ENCODE data around the gene USP34. TPM values are rescaled to one million over a fixed set of nuclear protein-coding genes. Genes with fewer than 3 reads are reported as not detected.

The USP34 gene
- total and polyA plus RNA-seq, 2 donors (not counting 1 experiment from before 2014, with no cell fraction given) = 52.4 to 129 TPM

DNA sequence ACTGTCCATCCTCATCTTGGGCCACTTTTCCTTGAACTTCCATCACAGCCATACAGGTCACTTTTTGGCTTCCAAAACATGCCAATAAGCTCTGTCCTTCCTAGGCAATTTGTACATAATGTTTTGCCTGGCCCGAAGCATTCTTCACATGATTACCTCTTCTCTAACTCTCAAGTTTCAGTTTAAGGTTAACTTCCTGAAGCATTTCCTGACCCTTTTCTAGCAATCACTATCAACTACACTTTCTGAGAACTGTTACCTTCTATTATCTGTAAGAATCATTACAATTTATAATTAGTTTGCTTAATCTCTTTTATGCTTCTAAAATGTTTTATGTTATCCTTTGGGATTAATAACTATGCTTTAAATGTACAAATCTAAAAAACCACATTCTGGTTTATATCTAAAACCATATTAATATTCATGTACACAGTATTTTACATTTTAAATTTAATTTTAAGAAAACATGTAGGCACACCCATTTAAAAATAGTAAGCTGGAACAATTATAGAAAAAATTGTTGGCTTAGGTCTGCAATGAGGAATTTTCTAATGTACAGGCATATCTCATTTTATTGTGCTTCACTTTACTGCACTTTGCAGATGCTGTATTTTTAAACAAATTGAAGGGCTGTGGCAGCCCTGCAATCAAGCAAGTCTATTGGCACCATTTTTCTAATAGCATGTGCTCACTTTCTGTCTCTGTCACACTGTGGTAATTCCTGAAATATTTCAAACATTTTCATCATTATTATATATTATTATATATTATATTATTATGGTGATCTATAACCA lies 232.5 kb downstream of the USP34 start:
- no peak overlapping the region for H2AFZ ChIP-seq (ENCODE audit: low read length)
- no peak overlapping the region for H3K4me3 ChIP-seq (replicated peaks in 1 of 4; ENCODE audit: control extremely low read depth in 1 of 4, insufficient read depth in 1 of 4, low read depth in 3 of 4, low read length in 4 of 4)
- no peaks in the 10 kb centered on the region for H3K9me3 ChIP-seq (ENCODE audit: control insufficient read depth, insufficient read depth, low read depth, low read length)
- DNase-seq (ENCODE audit: low read depth in 2 of 2) = no peak
- H3K4me1 ChIP-seq (ENCODE audit: control insufficient read depth, extremely low read depth, insufficient read depth, low read length) = no peaks in the 10 kb centered on the region
- H3K9ac ChIP-seq (ENCODE audit: insufficient read depth, low read length) = no peak overlapping the region
- H3K27me3 ChIP-seq (ENCODE audit: control insufficient read depth, insufficient read depth, low read length) = no peaks in the 10 kb centered on the region
- peaks cover 1% of the 10 kb centered on the region for H3K36me3 ChIP-seq (ENCODE audit: control insufficient read depth, insufficient read depth, low read length)
- no peaks in the 10 kb centered on the region for H4K20me1 ChIP-seq (ENCODE audit: control insufficient read depth, extremely low read depth, insufficient read depth, low read length)
- no peak overlapping the region for H3K4me2 ChIP-seq (ENCODE audit: extremely low read depth, insufficient read depth, low read length)
- TF ChIP-seq EZH2 (IDR thresholded peaks at IDR 0.05; ENCODE audit: low read length, missing control alignments) = no peak
- H3K27ac ChIP-seq (ENCODE audit: insufficient read depth, low read length) = no peak overlapping the region
- H3K79me2 ChIP-seq (ENCODE audit: control insufficient read depth, insufficient read depth, low read length) = no peaks in the 10 kb centered on the region

DNA sequence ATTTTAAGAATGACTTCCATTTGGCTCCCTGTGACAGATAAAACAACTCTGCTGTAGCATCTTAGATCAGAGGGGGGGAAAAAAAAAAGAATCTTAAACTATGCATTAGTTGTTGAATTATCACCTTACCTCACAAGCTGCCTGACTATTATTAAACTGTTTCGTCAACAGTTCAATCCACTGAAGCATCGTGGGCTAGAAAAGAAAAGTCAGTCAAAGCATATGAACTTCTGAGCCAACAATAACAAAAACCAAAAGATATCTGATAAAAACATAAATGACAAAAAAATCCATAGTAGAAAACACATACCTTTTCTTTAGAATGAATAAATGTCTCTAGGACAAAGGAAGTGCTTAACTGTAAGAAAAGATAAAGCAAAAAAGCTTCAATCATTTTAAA lies 235.2 kb downstream of the USP34 start:
- Histone ChIP-seq H3K9me3 (ENCODE audit: control insufficient read depth, insufficient read depth, low read depth, low read length) (no peaks in the 10 kb centered on the region), H4K20me1 (ENCODE audit: control insufficient read depth, extremely low read depth, insufficient read depth, low read length) (no peaks in the 10 kb centered on the region), H3K9ac (ENCODE audit: insufficient read depth, low read length) (no peak overlapping the region), H3K27ac (ENCODE audit: insufficient read depth, low read length) (no peak overlapping the region), H3K4me3 (replicated peaks in 1 of 4; ENCODE audit: control extremely low read depth in 1 of 4, insufficient read depth in 1 of 4, low read depth in 3 of 4, low read length in 4 of 4) (no peak overlapping the region), H3K4me2 (ENCODE audit: extremely low read depth, insufficient read depth, low read length) (no peak overlapping the region), H3K4me1 (ENCODE audit: control insufficient read depth, extremely low read depth, insufficient read depth, low read length) (no peaks in the 10 kb centered on the region), H3K79me2 (ENCODE audit: control insufficient read depth, insufficient read depth, low read length) (no peaks in the 10 kb centered on the region), H3K27me3 (ENCODE audit: control insufficient read depth, insufficient read depth, low read length) (no peaks in the 10 kb centered on the region), H3K36me3 (ENCODE audit: control insufficient read depth, insufficient read depth, low read length) (peaks cover 1% of the 10 kb centered on the region), H2AFZ (ENCODE audit: low read length) (no peak overlapping the region)
- TF ChIP-seq, protein P1, sequence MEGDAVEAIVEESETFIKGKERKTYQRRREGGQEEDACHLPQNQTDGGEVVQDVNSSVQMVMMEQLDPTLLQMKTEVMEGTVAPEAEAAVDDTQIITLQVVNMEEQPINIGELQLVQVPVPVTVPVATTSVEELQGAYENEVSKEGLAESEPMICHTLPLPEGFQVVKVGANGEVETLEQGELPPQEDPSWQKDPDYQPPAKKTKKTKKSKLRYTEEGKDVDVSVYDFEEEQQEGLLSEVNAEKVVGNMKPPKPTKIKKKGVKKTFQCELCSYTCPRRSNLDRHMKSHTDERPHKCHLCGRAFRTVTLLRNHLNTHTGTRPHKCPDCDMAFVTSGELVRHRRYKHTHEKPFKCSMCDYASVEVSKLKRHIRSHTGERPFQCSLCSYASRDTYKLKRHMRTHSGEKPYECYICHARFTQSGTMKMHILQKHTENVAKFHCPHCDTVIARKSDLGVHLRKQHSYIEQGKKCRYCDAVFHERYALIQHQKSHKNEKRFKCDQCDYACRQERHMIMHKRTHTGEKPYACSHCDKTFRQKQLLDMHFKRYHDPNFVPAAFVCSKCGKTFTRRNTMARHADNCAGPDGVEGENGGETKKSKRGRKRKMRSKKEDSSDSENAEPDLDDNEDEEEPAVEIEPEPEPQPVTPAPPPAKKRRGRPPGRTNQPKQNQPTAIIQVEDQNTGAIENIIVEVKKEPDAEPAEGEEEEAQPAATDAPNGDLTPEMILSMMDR (conservative IDR thresholded peaks at IDR 0.05 in 1 of 2, IDR thresholded peaks at IDR 0.05 in 1 of 2; ENCODE audit: low read depth in 1 of 2, low read length in 2 of 2) = no peak
- TF ChIP-seq EZH2 (IDR thresholded peaks at IDR 0.05; ENCODE audit: low read length, missing control alignments) = no peak
- no peak for DNase-seq (ENCODE audit: low read depth in 2 of 2)

- Histone ChIP-seq H3K9ac (ENCODE audit: insufficient read depth, low read length) (no peak overlapping the region), H3K4me3 (replicated peaks in 1 of 4; ENCODE audit: control extremely low read depth in 1 of 4, insufficient read depth in 1 of 4, low read depth in 3 of 4, low read length in 4 of 4) (no peak overlapping the region), H3K27ac (ENCODE audit: insufficient read depth, low read length) (no peak overlapping the region), H4K20me1 (ENCODE audit: control insufficient read depth, extremely low read depth, insufficient read depth, low read length) (no peaks in the 10 kb centered on the region), H2AFZ (ENCODE audit: low read length) (no peak overlapping the region), H3K79me2 (ENCODE audit: control insufficient read depth, insufficient read depth, low read length) (no peaks in the 10 kb centered on the region), H3K4me1 (ENCODE audit: control insufficient read depth, extremely low read depth, insufficient read depth, low read length) (no peaks in the 10 kb centered on the region), H3K27me3 (ENCODE audit: control insufficient read depth, insufficient read depth, low read length) (no peaks in the 10 kb centered on the region), H3K4me2 (ENCODE audit: extremely low read depth, insufficient read depth, low read length) (no peak overlapping the region), H3K36me3 (ENCODE audit: control insufficient read depth, insufficient read depth, low read length) (no peaks in the 10 kb centered on the region), H3K9me3 (ENCODE audit: control insufficient read depth, insufficient read depth, low read depth, low read length) (no peaks in the 10 kb centered on the region)
- TF ChIP-seq, protein P1 (conservative IDR thresholded peaks at IDR 0.05 in 1 of 2, IDR thresholded peaks at IDR 0.05 in 1 of 2; ENCODE audit: low read depth in 1 of 2, low read length in 2 of 2) = no peak
- TF ChIP-seq EZH2 (IDR thresholded peaks at IDR 0.05; ENCODE audit: low read length, missing control alignments) = no peak
- no peak for DNase-seq (ENCODE audit: low read depth in 2 of 2)
These were observed 237.3 kb downstream of the USP34 start for GRCh38 chr2:61233581-61233980.
